Measurements from ENCODE around the gene KIRREL3. TPM values are rescaled to one million over a fixed set of nuclear protein-coding genes. Genes with fewer than 3 reads are reported as not detected.

The KIRREL3 gene
- total RNA-seq, 1 experiment from 2014 or later: 2.2 TPM

DNA sequence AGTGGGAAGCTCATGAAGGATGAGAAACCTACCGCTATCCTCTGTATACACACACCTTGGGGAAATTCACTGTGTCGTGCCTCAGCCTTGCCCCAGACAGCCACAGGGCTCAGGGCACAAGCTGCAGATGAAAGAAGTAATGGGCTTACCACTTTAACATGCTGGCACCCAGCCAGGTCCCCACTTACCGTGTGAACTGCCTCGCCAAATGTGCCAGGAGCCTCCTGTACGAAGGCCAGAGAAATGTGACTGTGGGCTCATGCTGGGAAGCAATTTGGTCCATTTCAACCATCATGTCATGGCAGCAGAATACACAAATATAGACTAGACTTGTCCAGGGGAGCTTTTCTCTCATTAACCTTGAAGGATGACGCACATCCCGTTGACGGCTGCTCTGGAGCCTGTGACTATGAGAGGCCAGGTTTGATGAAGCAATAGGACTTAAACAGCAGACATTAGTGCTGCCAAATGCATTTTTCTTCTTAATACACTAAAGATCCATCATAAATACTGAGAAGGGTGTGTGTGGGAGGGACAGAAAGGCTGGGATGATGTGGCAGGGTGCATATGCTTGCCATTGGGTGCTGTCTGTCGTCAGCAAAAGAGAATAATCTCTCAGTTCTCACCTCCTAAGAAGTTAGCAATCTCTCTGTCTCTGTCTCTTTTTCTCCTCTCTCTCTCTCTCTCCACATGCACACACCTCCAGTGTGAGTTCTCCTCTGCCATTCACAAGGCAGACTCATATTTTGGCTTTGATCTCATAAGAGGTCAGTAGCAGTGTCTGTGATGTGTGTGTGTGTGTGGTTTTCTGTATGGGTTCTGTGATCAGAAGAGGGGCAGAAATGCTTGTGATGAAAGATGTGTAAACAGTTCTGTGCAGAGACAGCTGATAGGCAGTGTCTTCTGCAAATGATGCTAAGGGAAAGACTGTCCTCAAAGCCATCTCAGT lies 142.4 kb downstream of the KIRREL3 start:
- Histone ChIP-seq H3K27me3 (ENCODE audit: insufficient read depth, low read depth) (peaks cover 20% of the 10 kb centered on the region; the same call in 1 of the 2 replicates), H3F3A (ENCODE audit: insufficient read depth, low read depth) (no peaks in the 10 kb centered on the region), H4K20me1 (ENCODE audit: insufficient read depth) (no peaks in the 10 kb centered on the region), H3K36me3 (ENCODE audit: low read depth) (no peaks in the 10 kb centered on the region), H3K9me2 (ENCODE audit: insufficient read depth) (no peaks in the 10 kb centered on the region), H3K79me2 (ENCODE audit: low read depth) (no peaks in the 10 kb centered on the region), H3K27ac (no peak overlapping the region), H3K4me3 (no peak overlapping the region), H2AFZ (no peak overlapping the region), H3K4me2 (no peak overlapping the region), H3K4me1 (replicated peaks; ENCODE audit: insufficient read depth) (no peaks in the 10 kb centered on the region), H3K9me3 (ENCODE audit: insufficient read depth, low read depth) (no peaks in the 10 kb centered on the region)
- ChIA-PET POLR2A (ENCODE audit: unreplicated experiment) (no interaction called here), CTCF (interaction anchor here (0.7 kb wide), 1 partner anchor 631 kb away, joined by 3 read pairs; no protein-coding TSS in a partner anchor)
- no TSS peak for BruUV-seq (replicated peaks)
- intact Hi-C loops (cut with micrococcal nuclease; ENCODE audit: unreplicated experiment): no loop called here
- TF ChIP-seq, protein P1, sequence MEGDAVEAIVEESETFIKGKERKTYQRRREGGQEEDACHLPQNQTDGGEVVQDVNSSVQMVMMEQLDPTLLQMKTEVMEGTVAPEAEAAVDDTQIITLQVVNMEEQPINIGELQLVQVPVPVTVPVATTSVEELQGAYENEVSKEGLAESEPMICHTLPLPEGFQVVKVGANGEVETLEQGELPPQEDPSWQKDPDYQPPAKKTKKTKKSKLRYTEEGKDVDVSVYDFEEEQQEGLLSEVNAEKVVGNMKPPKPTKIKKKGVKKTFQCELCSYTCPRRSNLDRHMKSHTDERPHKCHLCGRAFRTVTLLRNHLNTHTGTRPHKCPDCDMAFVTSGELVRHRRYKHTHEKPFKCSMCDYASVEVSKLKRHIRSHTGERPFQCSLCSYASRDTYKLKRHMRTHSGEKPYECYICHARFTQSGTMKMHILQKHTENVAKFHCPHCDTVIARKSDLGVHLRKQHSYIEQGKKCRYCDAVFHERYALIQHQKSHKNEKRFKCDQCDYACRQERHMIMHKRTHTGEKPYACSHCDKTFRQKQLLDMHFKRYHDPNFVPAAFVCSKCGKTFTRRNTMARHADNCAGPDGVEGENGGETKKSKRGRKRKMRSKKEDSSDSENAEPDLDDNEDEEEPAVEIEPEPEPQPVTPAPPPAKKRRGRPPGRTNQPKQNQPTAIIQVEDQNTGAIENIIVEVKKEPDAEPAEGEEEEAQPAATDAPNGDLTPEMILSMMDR (conservative IDR thresholded peaks at IDR 0.05): no peak
- no peak for TF ChIP-seq EZH2 (IDR thresholded peaks at IDR 0.05; ENCODE audit: low read depth)
- DNase-seq: no peak

DNA sequence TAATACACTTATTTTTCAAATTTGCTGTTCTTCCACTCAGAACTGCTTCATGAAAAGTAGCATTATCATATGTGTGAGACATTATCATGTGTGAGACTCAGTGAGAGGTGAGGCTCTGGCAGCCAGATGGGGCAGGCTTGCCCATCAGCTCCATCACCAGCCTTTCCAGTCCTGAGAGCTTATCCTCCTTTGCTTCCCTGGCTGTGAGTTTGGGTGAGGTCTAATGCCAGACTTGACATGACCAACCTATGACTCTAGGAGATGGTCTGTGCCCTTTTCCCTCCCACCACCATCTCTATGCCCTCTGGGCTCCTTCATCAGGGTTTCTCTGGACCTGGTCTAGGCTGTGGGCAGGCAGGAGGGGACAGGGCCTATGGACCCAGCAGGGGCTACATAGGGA lies 145.0 kb downstream of the KIRREL3 start:
- BruUV-seq (replicated peaks): no TSS peak

DNA sequence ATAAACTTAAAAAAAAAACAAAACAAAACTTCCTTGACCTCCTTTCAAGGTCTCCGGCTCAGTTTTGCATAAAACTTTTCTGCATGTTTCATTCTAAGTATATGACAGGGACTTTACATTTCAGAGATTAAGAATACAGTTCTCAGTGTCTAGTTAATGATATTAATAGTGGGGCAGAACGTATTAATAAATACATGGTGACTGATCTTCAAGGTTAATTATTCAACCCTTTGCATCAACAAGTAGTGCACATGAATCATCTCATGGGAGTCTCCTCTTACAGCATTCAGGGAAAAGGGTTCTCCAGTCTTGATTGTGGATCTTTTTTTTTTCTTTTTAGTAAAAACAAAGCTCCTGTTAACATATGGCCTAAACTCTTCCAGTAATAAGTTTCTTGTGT lies 146.8 kb downstream of the KIRREL3 start:
- Histone ChIP-seq H3K27me3 (ENCODE audit: insufficient read depth, low read depth) (peaks cover 42% of the 10 kb centered on the region; the same call in 1 of the 2 replicates), H3K4me1 (replicated peaks; ENCODE audit: insufficient read depth) (no peaks in the 10 kb centered on the region), H3K4me3 (no peak overlapping the region), H4K20me1 (ENCODE audit: insufficient read depth) (no peaks in the 10 kb centered on the region), H3K4me2 (no peak overlapping the region), H3K36me3 (ENCODE audit: low read depth) (no peaks in the 10 kb centered on the region), H3K79me2 (ENCODE audit: low read depth) (no peaks in the 10 kb centered on the region), H3K9me2 (ENCODE audit: insufficient read depth) (no peaks in the 10 kb centered on the region), H3K9me3 (ENCODE audit: insufficient read depth, low read depth) (no peaks in the 10 kb centered on the region), H3F3A (ENCODE audit: insufficient read depth, low read depth) (no peaks in the 10 kb centered on the region), H3K27ac (no peak overlapping the region), H2AFZ (no peak overlapping the region)
- DNase-seq: no peak
- intact Hi-C loops (cut with micrococcal nuclease; ENCODE audit: unreplicated experiment): no loop called here
- POLR2A ChIA-PET (ENCODE audit: unreplicated experiment): interaction anchor here (0.6 kb wide), 1 partner anchor 500 kb away, joined by 3 read pairs; no protein-coding TSS in a partner anchor
- CTCF ChIA-PET: no interaction called here
- TF ChIP-seq, protein P1 (conservative IDR thresholded peaks at IDR 0.05): no peak
- TF ChIP-seq EZH2 (IDR thresholded peaks at IDR 0.05; ENCODE audit: low read depth): no peak
- no TSS peak for BruUV-seq (replicated peaks)

More for the DNA sequence above, 145.0 kb downstream of the KIRREL3 start:
- intact Hi-C loops (cut with micrococcal nuclease; ENCODE audit: unreplicated experiment): no loop called here
- Histone ChIP-seq H3K4me1 (replicated peaks; ENCODE audit: insufficient read depth) (no peaks in the 10 kb centered on the region), H3K36me3 (ENCODE audit: low read depth) (no peaks in the 10 kb centered on the region), H2AFZ (no peak overlapping the region), H3K27me3 (ENCODE audit: insufficient read depth, low read depth) (peaks cover 35% of the 10 kb centered on the region; the same call in 1 of the 2 replicates), H4K20me1 (ENCODE audit: insufficient read depth) (no peaks in the 10 kb centered on the region), H3F3A (ENCODE audit: insufficient read depth, low read depth) (no peaks in the 10 kb centered on the region), H3K27ac (no peak overlapping the region), H3K4me2 (no peak overlapping the region), H3K4me3 (no peak overlapping the region), H3K79me2 (ENCODE audit: low read depth) (no peaks in the 10 kb centered on the region), H3K9me2 (ENCODE audit: insufficient read depth) (no peaks in the 10 kb centered on the region), H3K9me3 (ENCODE audit: insufficient read depth, low read depth) (no peaks in the 10 kb centered on the region)
- DNase-seq: no peak
- CTCF ChIA-PET: no interaction called here
- no peak for TF ChIP-seq EZH2 (IDR thresholded peaks at IDR 0.05; ENCODE audit: low read depth)
- TF ChIP-seq, protein P1 (conservative IDR thresholded peaks at IDR 0.05): no peak
- POLR2A ChIA-PET (ENCODE audit: unreplicated experiment): no interaction called here
